OCI-LY1 (cell line): ENCODE results near the gene DLEU7.

Experiments
- H2AFZ ChIP-seq: fragments of 200-600 bp; sonication (generic), shearing (Covaris generic); 2 replicates; pipeline ENCODE4 v1.6.0; 2014; ENCODE audit warnings: antibody characterized with exemption, mild to moderate bottlenecking, low read length
- H3F3A ChIP-seq: fragments of 200-600 bp; sonication (generic), shearing (Covaris generic); 2 replicates; pipeline ENCODE4 v1.6.0; 2014; ENCODE audit warnings: mild to moderate bottlenecking, antibody characterized with exemption, low read length, moderate library complexity; ENCODE audit not compliant: insufficient read depth
- H3K27ac ChIP-seq: fragments of 200-600 bp; sonication (generic); 2 replicates; pipeline ENCODE4 v1.5.1; 2014; ENCODE audit warnings: low read length, mixed run types, mild to moderate bottlenecking, low read depth; ENCODE audit not compliant: poor library complexity, severe bottlenecking
- H3K27me3 ChIP-seq: fragments of 200-600 bp; sonication (generic); 2 replicates; pipeline ENCODE4 v1.6.0; 2014; ENCODE audit warnings: antibody characterized with exemption, mild to moderate bottlenecking, low read length, moderate library complexity; ENCODE audit not compliant: insufficient read depth
- H3K36me3 ChIP-seq: fragments of 200-600 bp; sonication (generic); 2 replicates; pipeline ENCODE4 v1.6.1; 2014; ENCODE audit warnings: mild to moderate bottlenecking, antibody characterized with exemption, low read length, moderate library complexity, mixed read lengths; ENCODE audit not compliant: insufficient read depth
- H3K4me1 ChIP-seq: fragments of 200-600 bp; sonication (generic); 2 replicates; pipeline ENCODE4 v1.5.1; 2014; ENCODE audit warnings: mild to moderate bottlenecking, low read length, moderate library complexity; ENCODE audit not compliant: insufficient read depth, severe bottlenecking
- H3K4me2 ChIP-seq: fragments of 200-600 bp; sonication (generic), shearing (Covaris generic); 2 replicates; pipeline ENCODE4 v1.6.1; 2014; ENCODE audit warnings: low read length
- H3K4me3 ChIP-seq: fragments of 200-600 bp; sonication (generic); 2 replicates; pipeline ENCODE4 v1.5.1; 2014; ENCODE audit warnings: low read length, low read depth, mild to moderate bottlenecking, mixed read lengths; ENCODE audit not compliant: poor library complexity, severe bottlenecking
- H3K79me2 ChIP-seq: fragments of 200-600 bp; shearing (Covaris generic); 2 replicates; pipeline ENCODE4 v1.6.1; 2016; ENCODE audit warnings: mixed run types, low read length, mixed read lengths; ENCODE audit not compliant: insufficient read depth
- H3K9ac ChIP-seq: fragments of 200-600 bp; sonication (generic), shearing (Covaris generic); 2 replicates; pipeline ENCODE4 v1.6.1; 2014; ENCODE audit warnings: mild to moderate bottlenecking, low read length, mixed read lengths
- H3K9me2 ChIP-seq: fragments of 200-600 bp; sonication (generic), shearing (Covaris generic); 2 replicates; pipeline ENCODE4 v1.6.1; 2014; ENCODE audit warnings: low read depth, mild to moderate bottlenecking, low read length, mixed read lengths
- H3K9me3 ChIP-seq: fragments of 200-600 bp; shearing (Covaris generic); 2 replicates; pipeline ENCODE4 v1.6.1; 2014; ENCODE audit warnings: low read length, mixed read lengths
- H4K20me1 ChIP-seq: fragments of 200-600 bp; sonication (generic), shearing (Covaris generic); 2 replicates; pipeline ENCODE4 v1.6.0; 2016; ENCODE audit warnings: mild to moderate bottlenecking, low read length; ENCODE audit not compliant: insufficient read depth
- CTCF ChIP-seq: fragments of 200-600 bp; sonication (generic), shearing (Covaris generic); IDR thresholded peaks from 2 replicates; pipeline ENCODE4 v1.5.1; 2017; ENCODE audit warnings: mild to moderate bottlenecking, antibody characterized with exemption, low read length, moderate library complexity, mixed read lengths
- EZH2 ChIP-seq: fragments of 200-600 bp; sonication (generic), shearing (Covaris generic); IDR thresholded peaks from 2 replicates; pipeline ENCODE4 v1.8.0; 2017; ENCODE audit warnings: borderline replicate concordance, mixed run types, mild to moderate bottlenecking, antibody characterized with exemption, low read length, moderate library complexity, mixed read lengths

DLEU7 gene

GRCh38 chr13:50873467-50873866, 30.0 kb upstream of the DLEU7 start:
- H3K9me3 ChIP-seq = no peaks in the 10 kb centered on the region
- no peaks in the 10 kb centered on the region for H3K79me2 ChIP-seq
- H3K4me2 ChIP-seq = no peak overlapping the region
- H3K4me1 ChIP-seq = no peaks in the 10 kb centered on the region
- no peaks in the 10 kb centered on the region for H3K9me2 ChIP-seq
- H3K27me3 ChIP-seq = no peaks in the 10 kb centered on the region
- H4K20me1 ChIP-seq = no peaks in the 10 kb centered on the region
- no peak overlapping the region for H3K9ac ChIP-seq
- H3K36me3 ChIP-seq = no peaks in the 10 kb centered on the region
- no peak for TF ChIP-seq EZH2
- no peak for TF ChIP-seq CTCF
- H3K27ac ChIP-seq = no peak overlapping the region
- H3K4me3 ChIP-seq = no peak overlapping the region
- no peak overlapping the region for H2AFZ ChIP-seq
- H3F3A ChIP-seq = no peaks in the 10 kb centered on the region

- Histone ChIP-seq H3K4me3 (no peak overlapping the region), H4K20me1 (no peaks in the 10 kb centered on the region), H3K9ac (no peak overlapping the region), H3K36me3 (no peaks in the 10 kb centered on the region), H3K79me2 (no peaks in the 10 kb centered on the region), H3K27ac (no peak overlapping the region), H3K27me3 (no peaks in the 10 kb centered on the region), H3K9me3 (no peaks in the 10 kb centered on the region), H3F3A (no peaks in the 10 kb centered on the region), H2AFZ (no peak overlapping the region), H3K4me2 (no peak overlapping the region), H3K9me2 (no peaks in the 10 kb centered on the region), H3K4me1 (peaks cover 5% of the 10 kb centered on the region)
- TF ChIP-seq EZH2 (no peak), CTCF (no peak)
Observed at GRCh38 chr13:50871405-50871804, 27.9 kb upstream of the DLEU7 start.

- H3K9me3 ChIP-seq = peaks cover under 1% of the 10 kb centered on the region; the same call in 1 of the 2 replicates
- no peaks in the 10 kb centered on the region for H3K79me2 ChIP-seq
- H3K27ac ChIP-seq = no peak overlapping the region
- peak overlapping the region; percentile 22; the same call in 1 of the 2 replicates for H2AFZ ChIP-seq
- H3K9ac ChIP-seq = no peak overlapping the region
- no peak overlapping the region for H3K4me3 ChIP-seq
- H3K36me3 ChIP-seq = no peaks in the 10 kb centered on the region
- no peaks in the 10 kb centered on the region for H4K20me1 ChIP-seq
- H3K27me3 ChIP-seq = no peaks in the 10 kb centered on the region
- H3F3A ChIP-seq = no peaks in the 10 kb centered on the region
- TF ChIP-seq EZH2 = no peak
- no peak for TF ChIP-seq CTCF
- peaks cover 10% of the 10 kb centered on the region for H3K4me1 ChIP-seq
- H3K4me2 ChIP-seq = no peak overlapping the region
- H3K9me2 ChIP-seq = no peaks in the 10 kb centered on the region
Observed at GRCh38 chr13:50867637-50867945, 24.1 kb upstream of the DLEU7 start.
